GM21360 (cell line): ENCODE measurements around the gene MYOCOS.

Experiments used
- ATAC-seq: cut with Tn5 transposase; IDR thresholded peaks from one replicate; pipeline ENCODE4 v1.9.1; 2021; ENCODE audit warnings: mild to moderate bottlenecking, moderate library complexity; ENCODE audit not compliant: unreplicated experiment

Gene MYOCOS

GRCh38 chr1:171623651-171624331 lies 1.7 kb downstream of the MYOCOS start:
- ATAC-seq: no peak

GRCh38 chr1:171625225-171625624 lies 3.2 kb downstream of the MYOCOS start:
- no peak for ATAC-seq

- no peak for ATAC-seq
These were observed 5.0 kb downstream of the MYOCOS start for GRCh38 chr1:171627020-171627419.

GRCh38 chr1:171628225-171628624 lies 6.2 kb downstream of the MYOCOS start:
- no peak for ATAC-seq

GRCh38 chr1:171635661-171636060 lies 13.6 kb downstream of the MYOCOS start:
- ATAC-seq: no peak

GRCh38 chr1:171636141-171636540 lies 14.1 kb downstream of the MYOCOS start:
- no peak for ATAC-seq

GRCh38 chr1:171637928-171638576 lies 16.0 kb downstream of the MYOCOS start:
- no peak for ATAC-seq

- no peak for ATAC-seq
These were observed 18.2 kb downstream of the MYOCOS start for GRCh38 chr1:171640225-171640624.

GRCh38 chr1:171641076-171641864 lies 19.2 kb downstream of the MYOCOS start:
- ATAC-seq: no peak

- no peak for ATAC-seq
These were observed 20.2 kb downstream of the MYOCOS start for GRCh38 chr1:171642197-171642596.

- no peak for ATAC-seq
These were observed 21.1 kb downstream of the MYOCOS start for GRCh38 chr1:171643156-171643555.

- no peak for ATAC-seq
These were observed 22.9 kb downstream of the MYOCOS start for GRCh38 chr1:171644805-171645483.

GRCh38 chr1:171645553-171646248 lies 23.7 kb downstream of the MYOCOS start:
- no peak for ATAC-seq

- no peak for ATAC-seq
These were observed 24.2 kb downstream of the MYOCOS start for GRCh38 chr1:171646249-171646560.

- ATAC-seq: no peak
These were observed 30.3 kb downstream of the MYOCOS start, which contains the start of gene MYOC for GRCh38 chr1:171652234-171652822. MYOC (minus strand) TSS chr1:171652688; CDS start chr1:171652611, 77 bp downstream.

GRCh38 chr1:171653796-171654195 lies 31.8 kb downstream of the MYOCOS start:
- ATAC-seq: no peak

- no peak for ATAC-seq
These were observed 32.3 kb downstream of the MYOCOS start for GRCh38 chr1:171654201-171654941.

- ATAC-seq: no peak
These were observed 33.1 kb downstream of the MYOCOS start for GRCh38 chr1:171654942-171655745.

GRCh38 chr1:171655746-171656116 lies 33.7 kb downstream of the MYOCOS start:
- no peak for ATAC-seq
